ENCODE results near the gene SDC1. TPM values are rescaled to one million over a fixed set of nuclear protein-coding genes. Genes with fewer than 3 reads are reported as not detected.

Gene SDC1
- total RNA-seq, 1 experiment from 2014 or later: 22.3 TPM

DNA sequence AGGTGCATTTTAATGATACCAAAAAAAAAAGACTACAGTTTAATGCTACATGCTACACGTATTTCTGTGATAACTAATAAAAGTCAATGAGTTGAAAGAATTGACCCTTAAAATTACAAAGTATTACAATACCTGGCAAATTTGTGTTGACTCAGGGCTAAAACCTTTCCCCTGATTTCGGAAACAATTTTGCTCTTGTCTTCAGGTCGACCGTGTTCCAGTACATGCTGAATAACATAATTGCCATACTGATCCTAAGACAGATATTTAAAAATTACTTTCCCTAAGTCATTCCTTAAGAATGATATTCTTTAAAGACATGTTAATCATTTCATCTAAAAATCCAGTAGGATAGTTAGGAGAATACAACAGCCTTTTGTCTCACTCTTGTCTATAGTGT lies 29.8 kb upstream of the SDC1 start:
- Histone ChIP-seq H4K5ac (ENCODE audit: insufficient read length, low read depth, low read length) (no peak overlapping the region), H3K4me1 (ENCODE audit: insufficient read depth, low read length) (no peaks in the 10 kb centered on the region), H3K4ac (ENCODE audit: low read depth, low read length) (no peak overlapping the region), H2BK120ac (ENCODE audit: low read depth, low read length, poor library complexity, severe bottlenecking) (no peak overlapping the region), H3K23ac (ENCODE audit: insufficient read length, low read depth, low read length) (no peak overlapping the region), H4K91ac (ENCODE audit: insufficient read length, low read depth, low read length) (no peak overlapping the region), H2BK5ac (ENCODE audit: insufficient read length, low read length) (no peak overlapping the region), H3K14ac (ENCODE audit: insufficient read depth, low read length) (no peak overlapping the region), H4K20me1 (ENCODE audit: control insufficient read depth, insufficient read depth, insufficient read length) (no peaks in the 10 kb centered on the region), H3K9me3 (ENCODE audit: control insufficient read depth, low read depth, low read length) (no peaks in the 10 kb centered on the region), H3K4me2 (ENCODE audit: insufficient read depth, insufficient read length, low read length) (no peak overlapping the region), H3K27ac (ENCODE audit: insufficient read length, low read depth, low read length) (no peak overlapping the region), H2AFZ (ENCODE audit: low read length) (no peak overlapping the region), H3K56ac (ENCODE audit: insufficient read length, low read depth, low read length) (no peak overlapping the region), H3K79me2 (ENCODE audit: insufficient read depth, low read length) (no peaks in the 10 kb centered on the region), H3K18ac (ENCODE audit: insufficient read length, low read depth, low read length) (no peak overlapping the region), H3T11ph (ENCODE audit: low read length) (no peak overlapping the region), H2BK12ac (ENCODE audit: insufficient read length, low read depth, low read length) (no peak overlapping the region), H4K8ac (replicated peaks; ENCODE audit: insufficient read length, low read depth, low read length) (no peak overlapping the region), H3K79me1 (ENCODE audit: insufficient read depth, low read depth, low read length, poor library complexity, severe bottlenecking) (no peaks in the 10 kb centered on the region), H3K9ac (ENCODE audit: extremely low read depth, insufficient read length, low read length) (no peak overlapping the region), H3K27me3 (ENCODE audit: insufficient read depth, low read length) (no peaks in the 10 kb centered on the region), H2AK5ac (ENCODE audit: insufficient read length, low read length) (no peak overlapping the region), H2BK20ac (ENCODE audit: low read depth, low read length, poor library complexity, severe bottlenecking) (no peak overlapping the region), H2BK15ac (ENCODE audit: low read depth, low read length) (no peak overlapping the region), H3K23me2 (ENCODE audit: insufficient read length, low read depth, low read length, poor library complexity, severe bottlenecking) (no peaks in the 10 kb centered on the region)
- no peaks in the 10 kb centered on the region for H3K4me1 Mint-ChIP-seq
- no peak overlapping the region for H3K4me3 Mint-ChIP-seq
- DNase-seq: no peak
- H3K36me3 Mint-ChIP-seq (ENCODE audit: insufficient read depth in 1 of 3, low read depth in 3 of 3): peaks cover 29 to 78% (median 75%) of the 10 kb centered on the region in 3 experiments
- TF ChIP-seq, protein P1, sequence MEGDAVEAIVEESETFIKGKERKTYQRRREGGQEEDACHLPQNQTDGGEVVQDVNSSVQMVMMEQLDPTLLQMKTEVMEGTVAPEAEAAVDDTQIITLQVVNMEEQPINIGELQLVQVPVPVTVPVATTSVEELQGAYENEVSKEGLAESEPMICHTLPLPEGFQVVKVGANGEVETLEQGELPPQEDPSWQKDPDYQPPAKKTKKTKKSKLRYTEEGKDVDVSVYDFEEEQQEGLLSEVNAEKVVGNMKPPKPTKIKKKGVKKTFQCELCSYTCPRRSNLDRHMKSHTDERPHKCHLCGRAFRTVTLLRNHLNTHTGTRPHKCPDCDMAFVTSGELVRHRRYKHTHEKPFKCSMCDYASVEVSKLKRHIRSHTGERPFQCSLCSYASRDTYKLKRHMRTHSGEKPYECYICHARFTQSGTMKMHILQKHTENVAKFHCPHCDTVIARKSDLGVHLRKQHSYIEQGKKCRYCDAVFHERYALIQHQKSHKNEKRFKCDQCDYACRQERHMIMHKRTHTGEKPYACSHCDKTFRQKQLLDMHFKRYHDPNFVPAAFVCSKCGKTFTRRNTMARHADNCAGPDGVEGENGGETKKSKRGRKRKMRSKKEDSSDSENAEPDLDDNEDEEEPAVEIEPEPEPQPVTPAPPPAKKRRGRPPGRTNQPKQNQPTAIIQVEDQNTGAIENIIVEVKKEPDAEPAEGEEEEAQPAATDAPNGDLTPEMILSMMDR (conservative IDR thresholded peaks at IDR 0.05): no peak
- H3K27me3 Mint-ChIP-seq (ENCODE audit: low read depth): no peaks in the 10 kb centered on the region
- H3K9me3 Mint-ChIP-seq: no peaks in the 10 kb centered on the region
- H3K27ac Mint-ChIP-seq: no peak overlapping the region
- WGBS (ENCODE audit: extremely low coverage, insufficient read length, low lambda C conversion rate): no CpG with 5 or more reads among the region's 4 CpGs
